ENCODE results near the gene LRRC23. TPM values are rescaled to one million over a fixed set of nuclear protein-coding genes. Genes with fewer than 3 reads are reported as not detected.
A peak's percentile ranks its signal among the peaks of the same experiment; 100 is the strongest.

The LRRC23 gene
- polyA plus RNA-seq, 1 experiment = 10.6 TPM

DNA sequence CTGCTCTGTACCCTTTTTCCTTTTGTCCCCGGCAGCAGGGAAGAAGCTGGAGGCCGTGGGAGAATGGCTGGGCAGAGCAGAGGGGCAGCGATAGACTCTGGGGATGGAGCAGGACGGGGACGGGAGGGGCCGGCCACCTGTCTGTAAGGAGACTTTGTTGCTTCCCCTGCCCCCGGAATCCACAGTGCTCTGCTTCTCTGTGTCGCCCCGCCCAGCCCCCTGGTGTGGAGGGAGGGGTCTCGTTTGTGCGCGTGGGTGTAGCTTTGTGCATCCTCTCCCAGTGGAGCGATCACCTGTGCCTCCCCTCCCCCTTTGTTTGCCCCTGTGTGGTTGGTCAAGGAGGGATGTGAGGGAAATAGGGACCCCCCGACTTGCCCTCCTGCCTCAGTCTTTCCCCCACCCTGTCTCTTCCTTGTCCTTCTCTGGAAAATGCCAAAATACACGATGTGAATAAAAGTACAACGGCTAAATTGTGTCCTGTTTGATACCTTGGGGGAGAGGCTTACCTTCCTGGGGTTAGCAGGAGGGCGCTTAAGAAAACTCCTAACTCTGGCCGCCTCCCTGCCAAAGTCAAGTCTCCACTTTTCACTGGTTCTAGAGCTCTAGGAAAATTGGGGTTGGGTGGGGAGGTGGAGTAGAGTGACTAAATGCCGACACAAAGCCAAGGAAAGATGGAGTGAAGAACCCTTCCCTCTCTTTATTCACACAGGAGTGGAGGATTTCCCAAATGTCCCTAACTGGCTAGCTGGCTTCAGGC lies 38.3 kb upstream of the LRRC23 start:
- no peaks in the 10 kb centered on the region for H3K27me3 ChIP-seq (ENCODE audit: control insufficient read depth, insufficient read depth, low read length)
- POLR2A ChIA-PET = interaction anchor here (0.6 to 4.8 kb wide), 8 partner anchors 12 to 143 kb away, joined by 4 to 57 read pairs (median 10); partner anchors contain the start of genes C12orf57, CDCA3, COPS7A and MLF2
- peak overlapping the region; percentile 63 for H3K4me3 ChIP-seq (ENCODE audit: low read depth, low read length)
- DNase-seq (ENCODE audit: low read depth, low spot score) = no peak
- H3K27ac ChIP-seq (ENCODE audit: low read depth, low read length) = no peak overlapping the region
- no peak for TF ChIP-seq CTCF (IDR thresholded peaks at IDR 0.05; ENCODE audit: low read depth, low read length)
- H3K9me3 ChIP-seq (ENCODE audit: control insufficient read depth, insufficient read depth, low read length) = no peaks in the 10 kb centered on the region; the same call in 1 of the 2 replicates
- CTCF ChIA-PET = interaction anchor here (0.8 kb wide), 1 partner anchor 31 kb away, joined by 8 read pairs; no protein-coding TSS in a partner anchor

DNA sequence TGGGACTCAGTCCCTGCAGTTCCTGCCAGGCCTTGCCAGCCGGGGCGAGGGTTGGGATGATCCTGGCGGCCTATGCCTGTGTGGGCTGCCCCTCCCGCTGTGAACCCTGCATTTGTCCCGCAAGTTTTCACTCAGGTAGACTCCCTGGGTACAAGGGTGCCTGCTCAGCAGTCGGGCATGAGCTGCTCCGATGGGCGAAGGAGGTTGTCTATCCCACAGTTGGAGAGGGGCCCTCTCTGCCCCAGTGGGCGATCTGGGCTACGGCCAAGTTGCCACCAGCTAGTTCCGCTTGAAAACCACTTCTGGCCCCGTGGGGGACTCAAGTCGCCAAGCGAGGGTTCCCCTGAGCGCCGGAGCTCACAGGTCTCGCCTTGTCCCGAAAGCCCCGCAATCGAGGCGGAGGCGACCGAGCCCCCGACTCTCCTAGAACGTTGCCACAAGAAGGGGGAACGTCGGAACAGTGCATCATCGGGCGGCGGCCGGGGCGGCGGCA lies 37.7 kb upstream of the LRRC23 start:
- no peak for DNase-seq (ENCODE audit: low read depth, low spot score)
- no peak for TF ChIP-seq CTCF (IDR thresholded peaks at IDR 0.05; ENCODE audit: low read depth, low read length)
- Histone ChIP-seq H3K4me3 (ENCODE audit: low read depth, low read length) (peak overlapping the region; percentile 63), H3K27ac (ENCODE audit: low read depth, low read length) (peak overlapping the region; percentile 31), H3K9me3 (ENCODE audit: control insufficient read depth, insufficient read depth, low read length) (no peaks in the 10 kb centered on the region; the same call in 1 of the 2 replicates), H3K27me3 (ENCODE audit: control insufficient read depth, insufficient read depth, low read length) (no peaks in the 10 kb centered on the region)
- ChIA-PET CTCF (interaction anchor here (0.8 to 1.0 kb wide), 2 partner anchors 31 to 114 kb away, joined by 4 to 8 read pairs; partner anchors contain the start of gene MLF2), POLR2A (interaction anchor here (0.6 to 4.8 kb wide), 9 partner anchors 12 to 143 kb away, joined by 4 to 57 read pairs (median 9); partner anchors contain the start of genes C12orf57, CDCA3, COPS7A and MLF2)

DNA sequence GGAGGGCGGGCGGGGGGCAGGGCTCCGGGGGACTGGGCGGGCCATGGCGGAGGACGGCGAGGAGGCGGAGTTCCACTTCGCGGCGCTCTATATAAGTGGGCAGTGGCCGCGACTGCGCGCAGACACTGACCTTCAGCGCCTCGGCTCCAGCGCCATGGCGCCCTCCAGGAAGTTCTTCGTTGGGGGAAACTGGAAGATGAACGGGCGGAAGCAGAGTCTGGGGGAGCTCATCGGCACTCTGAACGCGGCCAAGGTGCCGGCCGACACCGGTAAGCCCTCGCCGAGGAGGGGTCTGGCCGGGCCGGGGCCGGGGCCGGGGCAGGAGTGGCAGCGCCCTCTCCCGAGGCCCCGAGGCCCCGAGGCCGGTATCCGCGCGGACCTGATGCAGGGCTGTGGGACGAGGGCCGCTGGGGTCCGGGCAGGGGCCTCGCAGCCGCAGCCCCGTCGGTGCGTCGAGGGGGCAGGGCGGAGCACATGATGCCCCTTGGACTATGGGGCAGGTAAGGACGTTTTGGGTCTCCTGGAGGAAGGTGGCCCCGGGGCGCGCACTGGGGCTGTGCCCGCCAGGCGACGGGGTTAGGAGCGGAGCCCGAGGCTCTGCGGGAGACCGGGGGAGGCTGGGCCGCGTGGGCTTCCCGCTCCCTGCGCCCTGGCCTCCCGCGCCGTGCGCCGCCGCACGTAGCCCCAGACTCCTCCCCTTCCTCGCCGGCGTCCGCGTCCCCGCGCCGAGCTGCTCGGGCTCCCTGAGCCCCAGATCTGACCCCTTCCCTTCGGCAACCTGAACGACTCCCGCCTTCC lies 37.0 kb upstream of the LRRC23 start, which contains the start of gene TPI1:
TSS of gene TPI1 (plus strand) at position 119 of the 798 bp plus-strand sequence. CDS start at position 155, 36 bp downstream.
- POLR2A ChIA-PET = interaction anchor here (0.5 to 4.8 kb wide), 12 partner anchors 13 to 328 kb away, joined by 3 to 57 read pairs (median 5); partner anchors contain the start of genes C12orf57, CDCA3, COPS7A and MLF2
- CTCF ChIA-PET = interaction anchor here (0.6 to 1.0 kb wide), 2 partner anchors 115 to 226 kb away, joined by 3 to 4 read pairs; partner anchors contain the start of gene MLF2
- no peaks in the 10 kb centered on the region for H3K27me3 ChIP-seq (ENCODE audit: control insufficient read depth, insufficient read depth, low read length)
- no peaks in the 10 kb centered on the region; the same call in 1 of the 2 replicates for H3K9me3 ChIP-seq (ENCODE audit: control insufficient read depth, insufficient read depth, low read length)
- TF ChIP-seq CTCF (IDR thresholded peaks at IDR 0.05; ENCODE audit: low read depth, low read length) = no peak
- H3K27ac ChIP-seq (ENCODE audit: low read depth, low read length) = peak within 1 kb of the TSS; percentile 39
- peak; percentile 51 for DNase-seq (ENCODE audit: low read depth, low spot score)
- H3K4me3 ChIP-seq (ENCODE audit: low read depth, low read length) = peak within 1 kb of the TSS; percentile 90

GRCh38 chr12:6868211-6869048 lies 36.2 kb upstream of the LRRC23 start:
- CTCF ChIA-PET = interaction anchor here (0.7 to 5.1 kb wide), 10 partner anchors 10 to 116 kb away, joined by 4 to 50 read pairs (median 8); partner anchors contain the start of genes CDCA3, LRRC23, MLF2 and USP5
- no peaks in the 10 kb centered on the region for H3K27me3 ChIP-seq (ENCODE audit: control insufficient read depth, insufficient read depth, low read length)
- peak overlapping the region; percentile 90 for H3K4me3 ChIP-seq (ENCODE audit: low read depth, low read length)
- peak overlapping the region; percentile 39 for H3K27ac ChIP-seq (ENCODE audit: low read depth, low read length)
- no peak for DNase-seq (ENCODE audit: low read depth, low spot score)
- peak; percentile 36 for TF ChIP-seq CTCF (IDR thresholded peaks at IDR 0.05; ENCODE audit: low read depth, low read length)
- H3K9me3 ChIP-seq (ENCODE audit: control insufficient read depth, insufficient read depth, low read length) = no peaks in the 10 kb centered on the region; the same call in 1 of the 2 replicates
- POLR2A ChIA-PET = interaction anchor here (0.5 to 4.8 kb wide), 14 partner anchors 16 to 329 kb away, joined by 3 to 57 read pairs (median 6); partner anchors contain the start of genes C12orf57, CDCA3, COPS7A and GPR162

Measured in AG04450 (cell line).